Hepatocyte (in vitro differentiated cells): ENCODE results near the gene ZDHHC14. TPM values are rescaled to one million over a fixed set of nuclear protein-coding genes. Genes with fewer than 3 reads are reported as not detected.

Experiments used
- DNase-seq: peaks from one replicate; pipeline ENCODE4 v3.0.0-alpha.2; 2016; ENCODE audit warnings: low spot score
- H2AFZ ChIP-seq: fragments of 200-600 bp; sonication (generic); 2 replicates; pipeline ENCODE4 v1.6.0; 2016; ENCODE audit warnings: antibody characterized with exemption, mild to moderate bottlenecking
- H3K27ac ChIP-seq: fragments of 200-600 bp; sonication (generic); 2 replicates; pipeline ENCODE4 v1.5.1; 2016; ENCODE audit warnings: mild to moderate bottlenecking
- H3K27me3 ChIP-seq: fragments of 200-600 bp; sonication (generic); 2 replicates; pipeline ENCODE4 v1.6.1; 2016
- H3K36me3 ChIP-seq: fragments of 200-600 bp; sonication (generic); replicated peaks from 2 replicates; pipeline ENCODE4 v1.5.1; 2016; ENCODE audit warnings: low read depth; ENCODE audit not compliant: insufficient read depth
- H3K4me1 ChIP-seq: fragments of 200-600 bp; sonication (generic); 2 replicates; pipeline ENCODE4 v1.5.1; 2016; ENCODE audit warnings: mild to moderate bottlenecking, moderate library complexity; ENCODE audit not compliant: insufficient read depth
- H3K4me2 ChIP-seq: fragments of 200-600 bp; sonication (generic); 2 replicates; pipeline ENCODE4 v1.6.0; 2016
- H3K4me3 ChIP-seq: fragments of 200-600 bp; sonication (generic); 2 replicates; pipeline ENCODE4 v1.5.1; 2016; ENCODE audit warnings: mild to moderate bottlenecking
- H3K79me2 ChIP-seq: fragments of 200-600 bp; sonication (generic); 2 replicates; pipeline ENCODE4 v1.6.0; 2017; ENCODE audit warnings: mild to moderate bottlenecking
- H3K9me2 ChIP-seq: fragments of 200-600 bp; sonication (generic); replicated peaks from 2 replicates; pipeline ENCODE4 v1.6.0; 2017; ENCODE audit warnings: mild to moderate bottlenecking; ENCODE audit not compliant: insufficient read depth
- H3K9me3 ChIP-seq: fragments of 200-600 bp; sonication (generic); 2 replicates; pipeline ENCODE4 v1.5.1; 2016; ENCODE audit warnings: low read depth, mild to moderate bottlenecking
- H4K20me1 ChIP-seq: fragments of 200-600 bp; sonication (generic); 2 replicates; pipeline ENCODE4 v1.6.0; 2016; ENCODE audit warnings: mild to moderate bottlenecking; ENCODE audit not compliant: insufficient read depth, poor library complexity, severe bottlenecking
- EZH2 ChIP-seq: fragments of 200-600 bp; sonication (generic); IDR thresholded peaks from 2 replicates; pipeline ENCODE4 v1.6.1; 2016; ENCODE audit warnings: antibody characterized with exemption, mild to moderate bottlenecking, borderline replicate concordance
- EZH2phosphoT487 ChIP-seq: fragments of 200-600 bp; sonication (generic); IDR thresholded peaks from one replicate; pipeline ENCODE4 v1.6.1; 2018; ENCODE audit warnings: antibody characterized with exemption, mild to moderate bottlenecking, low read depth, moderate library complexity; ENCODE audit not compliant: unreplicated experiment, severe bottlenecking
- WGBS: methylation state at CpG from one replicate; pipeline ENCODE4 v1.1.6; 2016; ENCODE audit warnings: low lambda C conversion rate; ENCODE audit errors: missing lambda C conversion rate; 5-methylcytosine and 5-hydroxymethylcytosine counted together
- polyA plus RNA-seq: library from polyadenylated mRNA; unstranded; fragments of >200 nt; fragmentation: Nextera tagmentation; extraction: Ambion mirVana; gene quantifications from 2 replicates; pipeline ENCODE4 v1.2.1, GENCODE V29; 2016
- total RNA-seq: library from RNA; depleted of rRNA; stranded (reverse); fragments of >200 nt; gene quantifications from 2 replicates; pipeline ENCODE4 v1.2.3, GENCODE V29; 2014
- TF ChIP-seq, protein P1 (sequence below): fragments of 200-600 bp; sonication (generic); IDR thresholded peaks from 2 replicates; pipeline ENCODE4 v1.5.1; 2016; ENCODE audit warnings: antibody characterized with exemption, mild to moderate bottlenecking; ENCODE audit not compliant: poor library complexity

ZDHHC14 gene
- total and polyA plus RNA-seq, 2 experiments from 2014 or later: 11.8 to 25.2 TPM

DNA sequence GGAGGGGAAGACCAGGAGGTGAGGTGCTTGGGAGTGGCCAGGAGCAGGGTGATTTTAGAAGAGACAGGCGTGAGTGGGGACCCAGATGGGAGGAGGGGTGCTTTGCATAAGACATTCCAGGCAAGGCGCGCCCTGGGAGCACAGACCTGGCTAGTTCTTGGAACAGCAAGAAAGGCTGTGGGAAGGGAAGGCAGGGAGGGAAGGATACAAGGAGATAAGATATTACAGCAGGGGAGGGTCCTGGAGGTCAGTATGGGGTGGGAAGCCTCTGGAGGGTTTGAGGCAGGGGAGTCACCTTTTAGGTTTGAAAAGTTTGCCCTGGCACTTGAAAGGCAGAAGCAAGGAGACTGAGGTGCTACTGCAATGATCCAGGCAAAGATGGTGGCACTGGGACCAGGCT lies 111.8 kb downstream of the ZDHHC14 start:
- H3K4me2 ChIP-seq: no peak overlapping the region
- DNase-seq: no peak
- H3K9me3 ChIP-seq: no peaks in the 10 kb centered on the region
- H3K9me2 ChIP-seq: no peaks in the 10 kb centered on the region
- no peak overlapping the region for H3K27ac ChIP-seq
- 97% methylated on average over 3 of the region's 3 CpGs for WGBS
- no peak overlapping the region for H3K4me3 ChIP-seq
- no peaks in the 10 kb centered on the region for H3K27me3 ChIP-seq
- H2AFZ ChIP-seq: no peak overlapping the region
- peaks cover 12% of the 10 kb centered on the region for H3K4me1 ChIP-seq
- no peaks in the 10 kb centered on the region for H4K20me1 ChIP-seq
- no peak for TF ChIP-seq EZH2phosphoT487
- TF ChIP-seq, protein P1, sequence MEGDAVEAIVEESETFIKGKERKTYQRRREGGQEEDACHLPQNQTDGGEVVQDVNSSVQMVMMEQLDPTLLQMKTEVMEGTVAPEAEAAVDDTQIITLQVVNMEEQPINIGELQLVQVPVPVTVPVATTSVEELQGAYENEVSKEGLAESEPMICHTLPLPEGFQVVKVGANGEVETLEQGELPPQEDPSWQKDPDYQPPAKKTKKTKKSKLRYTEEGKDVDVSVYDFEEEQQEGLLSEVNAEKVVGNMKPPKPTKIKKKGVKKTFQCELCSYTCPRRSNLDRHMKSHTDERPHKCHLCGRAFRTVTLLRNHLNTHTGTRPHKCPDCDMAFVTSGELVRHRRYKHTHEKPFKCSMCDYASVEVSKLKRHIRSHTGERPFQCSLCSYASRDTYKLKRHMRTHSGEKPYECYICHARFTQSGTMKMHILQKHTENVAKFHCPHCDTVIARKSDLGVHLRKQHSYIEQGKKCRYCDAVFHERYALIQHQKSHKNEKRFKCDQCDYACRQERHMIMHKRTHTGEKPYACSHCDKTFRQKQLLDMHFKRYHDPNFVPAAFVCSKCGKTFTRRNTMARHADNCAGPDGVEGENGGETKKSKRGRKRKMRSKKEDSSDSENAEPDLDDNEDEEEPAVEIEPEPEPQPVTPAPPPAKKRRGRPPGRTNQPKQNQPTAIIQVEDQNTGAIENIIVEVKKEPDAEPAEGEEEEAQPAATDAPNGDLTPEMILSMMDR: no peak
- no peak for TF ChIP-seq EZH2
- H3K36me3 ChIP-seq: no peaks in the 10 kb centered on the region
- H3K79me2 ChIP-seq: peaks cover 11% of the 10 kb centered on the region

DNA sequence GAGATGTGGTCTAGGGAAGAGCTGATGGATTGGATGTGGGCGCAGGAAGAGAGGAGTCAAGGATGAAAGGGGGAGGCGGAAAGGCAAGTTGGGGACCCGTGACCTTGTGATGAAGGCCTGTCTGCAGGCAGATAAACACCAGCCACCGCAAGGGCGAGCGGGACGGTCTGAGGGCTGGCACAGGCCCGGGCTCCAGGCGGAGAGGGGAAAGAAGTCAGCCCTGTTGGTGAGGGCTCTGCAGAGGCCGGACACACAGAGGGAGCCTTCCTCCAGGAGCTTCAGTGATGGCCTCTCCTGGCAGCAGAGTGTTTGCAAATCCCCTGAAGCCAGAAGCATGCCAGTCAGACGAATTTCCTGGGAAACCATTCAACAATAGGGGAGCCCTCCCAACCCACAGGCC lies 112.2 kb downstream of the ZDHHC14 start:
- Histone ChIP-seq H3K79me2 (peaks cover 11% of the 10 kb centered on the region), H3K4me1 (peaks cover 12% of the 10 kb centered on the region), H3K4me2 (no peak overlapping the region), H2AFZ (no peak overlapping the region), H3K27ac (no peak overlapping the region), H3K4me3 (no peak overlapping the region), H3K36me3 (no peaks in the 10 kb centered on the region), H3K9me2 (no peaks in the 10 kb centered on the region), H3K27me3 (no peaks in the 10 kb centered on the region), H3K9me3 (no peaks in the 10 kb centered on the region), H4K20me1 (no peaks in the 10 kb centered on the region)
- 92% methylated on average over 11 of the region's 11 CpGs for WGBS
- DNase-seq: no peak
- TF ChIP-seq, protein P1: no peak
- no peak for TF ChIP-seq EZH2phosphoT487

DNA sequence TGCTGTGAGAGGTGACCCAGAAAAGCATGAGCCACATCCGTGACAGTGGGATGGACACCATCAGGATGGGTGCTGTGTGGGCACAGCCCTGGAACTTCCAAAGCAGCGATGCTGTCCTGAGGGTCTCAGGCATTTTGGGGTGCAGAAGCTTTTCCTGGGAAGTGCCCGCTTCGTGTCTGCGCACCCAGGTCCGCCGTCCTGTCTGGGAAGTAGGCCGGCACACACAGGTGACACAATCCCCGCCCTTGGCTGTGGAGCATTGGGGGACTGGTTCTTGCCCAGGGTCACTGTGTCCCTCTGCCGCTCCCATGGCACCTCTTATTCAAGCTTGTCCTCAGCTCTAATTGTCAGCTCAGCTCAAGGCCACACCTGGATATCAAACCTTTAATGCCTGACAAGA lies 112.6 kb downstream of the ZDHHC14 start:
- Histone ChIP-seq H3K4me1 (peaks cover 10% of the 10 kb centered on the region), H3K27me3 (no peaks in the 10 kb centered on the region), H3K9me3 (no peaks in the 10 kb centered on the region), H3K36me3 (no peaks in the 10 kb centered on the region), H2AFZ (no peak overlapping the region), H3K9me2 (no peaks in the 10 kb centered on the region), H4K20me1 (no peaks in the 10 kb centered on the region), H3K27ac (no peak overlapping the region), H3K4me2 (no peak overlapping the region), H3K4me3 (no peak overlapping the region), H3K79me2 (peaks cover 11% of the 10 kb centered on the region)
- no peak for DNase-seq
- WGBS: 98% methylated on average over 10 of the region's 10 CpGs
- TF ChIP-seq EZH2phosphoT487 (no peak), EZH2 (no peak)
- TF ChIP-seq, protein P1: no peak
